NCI-H1092 (cell line): ENCODE measurements around the gene TNN.

Source experiments
- DNase-seq: peaks from one replicate; lab custom pipeline; 2025; lab: John Stamatoyannopoulos, UW

Gene TNN

DNA sequence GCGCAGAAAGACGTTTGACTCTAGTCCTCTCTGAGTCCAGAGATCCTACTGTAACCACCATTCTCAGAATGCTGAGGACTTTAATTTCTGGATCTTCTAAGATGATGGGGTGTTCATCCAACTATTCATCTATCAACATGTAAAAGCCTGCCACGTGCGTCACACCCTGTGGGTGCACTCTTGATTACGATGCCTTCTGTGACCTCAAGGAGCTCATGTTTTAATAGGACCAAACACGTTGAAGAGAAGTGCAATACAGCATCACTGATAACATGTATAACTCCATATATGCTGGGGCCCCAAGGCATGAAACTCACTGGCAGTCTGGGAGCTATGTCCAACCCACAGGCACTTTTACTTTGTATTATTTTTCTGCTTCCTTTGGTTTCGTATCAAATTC is 105.9 kb downstream of the TNN start:
- DNase-seq = no peak

DNA sequence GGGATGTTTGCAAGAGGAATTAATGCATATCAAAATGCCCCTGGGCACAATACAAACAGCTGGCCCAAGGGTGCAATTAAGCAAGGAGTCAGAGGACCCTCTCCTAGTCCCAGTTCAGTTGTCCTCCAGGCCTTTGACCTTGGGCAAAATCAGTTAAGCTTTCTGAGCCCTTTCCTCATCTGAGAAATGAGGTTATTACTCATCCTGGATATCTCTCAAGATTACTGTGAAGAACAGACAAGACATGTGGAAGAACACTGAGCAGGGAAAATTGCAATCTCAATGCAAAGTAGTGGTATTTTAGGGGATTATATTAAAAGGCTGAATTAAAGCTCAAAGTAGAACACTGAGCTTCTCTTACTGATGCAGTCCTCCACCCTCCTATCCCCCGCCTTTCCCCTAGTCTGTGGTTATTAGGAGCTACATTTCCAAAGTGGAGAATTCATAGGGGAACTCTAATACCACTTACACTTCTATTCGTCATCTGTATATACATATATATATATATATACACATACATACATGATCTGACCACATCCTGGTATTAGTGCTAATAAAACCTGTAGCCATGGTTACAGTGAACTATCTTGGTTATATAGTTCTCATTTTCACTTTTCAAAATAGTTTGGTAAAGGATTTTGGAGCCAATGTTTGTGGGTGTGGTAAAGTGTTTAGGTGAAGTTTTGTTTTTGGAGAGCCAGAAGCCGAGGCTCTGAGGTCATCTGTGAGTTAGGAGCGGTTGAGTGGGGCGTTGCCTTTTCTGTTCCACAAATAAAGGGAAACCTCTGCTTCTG is 106.9 kb downstream of the TNN start:
- DNase-seq = no peak

DNA sequence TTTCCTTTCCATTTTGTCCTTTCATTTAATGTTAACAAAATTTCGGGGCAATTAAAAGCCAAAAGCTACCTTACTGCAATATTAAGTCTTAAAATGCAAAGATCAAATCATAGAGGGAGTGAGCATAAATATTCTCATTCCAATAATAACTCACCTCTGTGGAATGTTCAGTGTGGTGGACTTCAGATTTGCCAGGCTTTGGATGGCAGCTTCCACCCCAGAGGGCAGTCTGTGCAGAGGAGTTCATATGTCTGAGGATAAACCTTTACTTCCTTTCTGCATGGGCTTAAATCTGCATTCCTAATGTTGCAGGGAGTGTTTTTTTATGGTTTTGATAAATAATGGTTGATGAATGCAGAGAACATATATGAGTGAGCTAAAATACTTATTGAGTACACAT is 108.6 kb downstream of the TNN start:
- DNase-seq = no peak

DNA sequence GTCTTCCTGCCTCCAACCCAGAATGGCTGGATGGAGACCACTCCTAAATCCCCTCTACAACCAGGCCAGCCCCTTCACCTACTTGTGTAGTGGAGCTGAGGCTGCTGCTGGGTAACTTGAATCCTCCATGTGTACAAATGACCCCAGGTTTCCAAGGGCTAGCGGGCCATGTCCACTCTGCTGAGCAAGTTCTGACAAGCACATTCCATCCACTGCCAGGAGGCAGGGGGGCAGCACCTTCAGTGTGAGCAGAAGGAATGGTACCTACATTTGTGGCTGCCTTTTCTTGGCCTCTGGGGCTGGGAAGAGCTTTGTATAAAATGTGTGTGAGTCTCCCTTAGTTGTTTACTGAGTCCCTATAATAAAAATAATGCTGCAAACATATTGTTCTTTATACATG is 110.4 kb downstream of the TNN start:
- no peak for DNase-seq

DNA sequence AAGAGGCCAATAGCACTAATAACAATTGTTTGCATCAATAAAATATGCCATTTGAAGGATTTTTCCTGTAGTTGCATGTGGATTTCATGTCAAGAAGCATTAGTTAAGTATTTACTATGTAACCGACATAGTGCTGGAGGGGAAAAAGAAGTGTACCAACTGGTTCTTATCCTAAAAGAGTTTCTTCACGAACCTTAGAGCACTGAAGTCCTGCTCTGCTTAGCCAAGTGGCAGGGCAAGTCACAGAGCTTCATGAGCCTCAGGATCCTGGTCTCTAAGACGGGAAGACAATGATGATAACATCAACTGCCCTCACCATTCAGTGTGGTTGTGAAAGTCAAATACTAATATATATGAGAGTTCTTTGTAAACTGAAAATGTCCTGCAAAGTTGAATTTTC is 110.8 kb downstream of the TNN start:
- no peak for DNase-seq

DNA sequence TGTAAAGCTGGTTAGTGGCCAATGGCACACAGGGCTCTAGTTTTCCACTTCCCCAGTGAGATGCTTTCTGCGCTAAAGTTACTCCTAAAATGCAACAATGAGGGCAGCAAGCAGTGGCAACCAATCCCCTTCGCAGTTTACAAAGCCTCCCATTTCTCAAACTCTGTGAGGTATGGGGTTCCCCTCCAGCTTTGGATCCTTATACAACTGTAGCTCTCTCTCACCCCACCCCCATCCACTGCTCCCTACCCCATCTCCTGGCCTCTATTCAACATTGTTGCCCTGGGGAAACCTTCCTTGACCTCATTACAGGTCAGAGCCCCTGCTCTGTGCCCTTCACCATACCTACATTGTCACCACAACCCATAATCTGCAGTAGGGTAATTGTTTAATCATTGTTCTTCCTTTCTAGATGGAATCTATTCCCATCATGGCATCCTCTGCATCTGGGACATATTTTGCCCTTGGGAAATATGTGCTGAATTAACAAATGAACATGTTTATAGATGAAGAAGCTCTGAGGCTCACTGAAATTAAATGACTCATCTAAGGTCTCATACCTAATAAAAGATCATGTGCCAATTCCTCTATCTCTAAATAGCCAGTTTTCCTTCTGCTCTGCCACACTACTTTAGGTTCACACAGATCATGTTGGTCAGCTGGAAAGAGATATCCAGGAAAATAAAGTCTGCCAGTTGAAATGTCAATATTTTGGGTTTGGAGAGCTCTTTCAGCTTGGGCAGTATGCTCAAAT is 112.4 kb downstream of the TNN start:
- no peak for DNase-seq

DNA sequence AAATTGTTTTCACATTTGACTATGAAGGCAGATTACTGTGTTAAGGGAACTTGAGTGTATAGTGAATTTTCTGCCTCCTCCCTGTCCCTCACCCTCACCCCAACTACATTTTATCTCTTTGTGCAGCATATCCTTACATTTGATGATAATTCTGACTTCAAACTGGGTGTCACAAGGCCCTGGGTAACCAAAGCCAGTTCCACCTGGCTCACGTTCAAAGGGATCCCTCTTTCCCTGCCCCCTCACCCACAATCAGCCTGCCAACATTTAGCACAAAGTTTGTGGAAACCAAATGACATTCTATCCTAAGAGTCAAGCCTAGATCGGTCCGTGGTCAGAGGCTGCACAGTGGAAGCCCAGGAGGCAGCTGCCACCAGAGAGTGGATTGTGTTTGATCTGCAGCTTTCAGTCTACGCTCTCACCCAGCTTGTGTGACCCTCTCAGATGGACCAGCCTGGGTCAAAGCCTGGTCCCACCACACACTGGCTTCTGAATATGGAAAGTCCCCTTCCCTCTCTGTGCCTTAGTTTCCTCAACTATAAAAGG is 114.6 kb downstream of the TNN start:
- no peak for DNase-seq

DNA sequence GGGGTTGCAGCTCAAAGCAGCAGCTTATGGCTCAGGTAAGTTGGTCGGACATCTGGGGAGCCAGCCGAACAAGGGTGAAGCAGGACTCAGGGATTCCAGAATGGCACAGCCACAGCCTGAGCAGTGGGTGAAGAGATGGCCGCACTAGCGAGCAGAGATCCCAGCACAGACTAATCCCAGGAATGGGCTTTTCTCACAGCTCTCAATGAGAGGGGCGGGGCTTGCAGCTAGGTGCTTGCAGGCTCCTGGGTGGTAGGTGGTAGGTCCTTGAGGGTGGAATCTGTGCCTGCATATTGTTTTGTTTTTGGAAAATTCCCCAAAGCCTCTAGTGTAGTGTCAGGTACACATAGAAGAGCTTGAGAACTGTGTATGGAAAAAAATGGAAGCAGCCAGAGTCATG is 116.0 kb downstream of the TNN start:
- DNase-seq = no peak

DNA sequence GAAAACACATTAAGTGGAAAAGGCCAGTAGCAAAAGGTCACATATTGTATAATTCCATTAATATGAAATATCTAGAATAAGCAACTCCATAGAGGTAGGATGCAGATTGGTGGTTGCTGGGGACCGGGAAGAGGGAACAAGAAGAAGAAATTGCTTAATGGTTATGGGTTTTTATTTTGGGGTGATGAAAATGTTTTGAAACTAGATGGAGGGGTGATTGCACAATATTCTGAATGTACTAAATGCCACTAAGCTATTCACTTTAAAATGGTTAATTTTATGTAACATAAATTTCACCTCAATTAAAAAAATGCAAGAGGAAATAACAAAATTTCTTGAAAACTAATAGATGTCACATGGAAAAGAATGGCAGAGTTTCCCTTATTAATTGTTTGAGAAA is 118.3 kb downstream of the TNN start:
- no peak for DNase-seq

DNA sequence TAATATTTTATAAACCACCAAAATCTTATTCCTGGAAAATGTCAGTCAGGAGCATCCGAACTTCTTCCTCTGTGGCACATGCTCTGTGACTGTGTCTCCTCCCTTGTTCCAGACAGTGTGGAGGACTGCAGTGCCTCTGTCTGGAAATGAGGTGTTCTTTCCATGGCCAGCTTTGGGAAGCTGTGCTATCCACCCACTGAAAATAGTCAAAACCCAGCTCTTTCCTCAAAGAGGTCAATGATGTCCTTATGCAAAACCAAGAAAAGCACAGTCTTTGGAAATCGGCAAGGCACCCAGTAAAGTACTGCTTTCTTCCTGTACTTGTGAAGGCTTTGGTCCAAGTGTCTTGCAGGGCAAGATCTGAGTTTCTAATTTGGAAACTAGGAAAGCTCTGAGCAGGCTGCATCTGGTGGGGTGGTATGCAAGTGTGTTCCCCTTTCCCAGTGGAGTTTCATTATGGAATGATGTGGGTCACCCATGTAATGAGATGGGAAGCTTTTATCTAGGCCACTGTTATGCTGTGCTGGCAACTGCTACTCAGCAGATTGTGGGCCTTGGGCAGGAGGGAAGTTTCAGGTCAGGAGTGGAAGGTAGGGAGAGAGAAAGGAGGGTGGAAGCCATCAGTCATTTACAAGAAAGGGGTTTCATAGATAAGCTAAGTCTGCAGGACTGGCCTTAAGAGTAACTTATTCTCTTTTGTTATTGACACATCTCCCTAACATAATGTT is 119.0 kb downstream of the TNN start:
- no peak for DNase-seq

DNA sequence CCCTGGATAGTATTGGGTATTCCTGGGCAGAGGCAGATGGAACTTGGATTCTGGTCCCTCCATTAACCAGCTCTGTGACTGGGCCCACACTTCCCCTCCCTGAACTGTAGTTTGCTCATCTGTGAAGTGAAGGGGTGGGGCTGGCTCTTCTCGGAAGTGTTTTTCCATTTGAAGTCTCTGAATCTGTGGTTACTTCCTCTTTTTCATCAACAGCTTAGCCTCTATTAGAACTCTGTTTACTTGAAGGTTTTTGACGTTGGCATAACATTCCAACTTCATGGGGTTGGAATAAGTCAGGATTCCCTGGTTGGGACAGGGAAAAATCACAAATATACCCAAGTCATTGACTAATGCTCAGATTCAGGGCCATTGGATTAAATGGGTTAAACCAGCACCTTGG is 121.3 kb downstream of the TNN start:
- no peak for DNase-seq

DNA sequence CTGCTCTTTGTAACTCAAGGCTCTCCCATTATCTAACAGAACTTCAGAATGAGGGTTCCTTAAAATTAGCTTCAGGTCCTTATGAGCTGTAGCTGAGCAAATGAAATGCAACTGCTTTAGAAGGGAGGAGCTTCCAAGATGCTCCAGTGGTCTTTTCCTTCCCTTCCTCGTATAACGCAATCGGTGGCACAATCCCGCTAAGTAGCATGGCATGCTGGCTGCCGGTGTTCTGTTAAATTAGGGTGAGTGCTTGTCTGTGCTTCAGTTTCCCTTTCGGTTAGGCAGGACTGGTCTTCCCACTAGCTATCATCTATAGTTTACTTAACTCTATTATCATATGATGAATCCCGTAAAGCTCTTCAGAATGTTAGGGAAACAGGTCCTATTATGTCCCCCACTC is 124.0 kb downstream of the TNN start:
- no peak for DNase-seq

DNA sequence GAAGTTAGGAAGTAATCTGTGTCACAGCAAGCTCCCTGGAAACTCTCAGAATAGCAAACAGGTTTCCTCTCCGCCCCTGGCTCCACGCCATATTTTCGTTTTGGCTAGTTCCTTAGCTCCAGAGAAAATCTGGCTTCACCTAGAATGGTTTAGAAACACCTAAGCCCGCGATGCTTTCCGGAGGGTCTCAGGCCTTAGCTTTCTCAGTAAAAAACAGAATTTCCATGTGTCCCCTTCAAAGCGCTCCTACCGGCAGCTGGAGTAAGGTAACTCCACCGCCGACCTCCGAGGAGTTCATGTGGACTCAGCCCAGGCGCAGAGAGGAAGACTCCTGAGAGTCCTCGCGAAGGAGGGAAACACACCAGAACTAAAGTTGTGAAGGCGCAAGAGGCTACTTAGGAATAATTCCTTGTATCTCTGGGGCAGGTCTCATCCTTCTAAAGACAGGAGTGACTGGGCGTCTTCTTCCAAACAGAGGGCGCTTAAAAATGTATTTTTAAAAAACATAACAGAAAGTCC is 124.5 kb downstream of the TNN start:
- peak; percentile 42 for DNase-seq

DNA sequence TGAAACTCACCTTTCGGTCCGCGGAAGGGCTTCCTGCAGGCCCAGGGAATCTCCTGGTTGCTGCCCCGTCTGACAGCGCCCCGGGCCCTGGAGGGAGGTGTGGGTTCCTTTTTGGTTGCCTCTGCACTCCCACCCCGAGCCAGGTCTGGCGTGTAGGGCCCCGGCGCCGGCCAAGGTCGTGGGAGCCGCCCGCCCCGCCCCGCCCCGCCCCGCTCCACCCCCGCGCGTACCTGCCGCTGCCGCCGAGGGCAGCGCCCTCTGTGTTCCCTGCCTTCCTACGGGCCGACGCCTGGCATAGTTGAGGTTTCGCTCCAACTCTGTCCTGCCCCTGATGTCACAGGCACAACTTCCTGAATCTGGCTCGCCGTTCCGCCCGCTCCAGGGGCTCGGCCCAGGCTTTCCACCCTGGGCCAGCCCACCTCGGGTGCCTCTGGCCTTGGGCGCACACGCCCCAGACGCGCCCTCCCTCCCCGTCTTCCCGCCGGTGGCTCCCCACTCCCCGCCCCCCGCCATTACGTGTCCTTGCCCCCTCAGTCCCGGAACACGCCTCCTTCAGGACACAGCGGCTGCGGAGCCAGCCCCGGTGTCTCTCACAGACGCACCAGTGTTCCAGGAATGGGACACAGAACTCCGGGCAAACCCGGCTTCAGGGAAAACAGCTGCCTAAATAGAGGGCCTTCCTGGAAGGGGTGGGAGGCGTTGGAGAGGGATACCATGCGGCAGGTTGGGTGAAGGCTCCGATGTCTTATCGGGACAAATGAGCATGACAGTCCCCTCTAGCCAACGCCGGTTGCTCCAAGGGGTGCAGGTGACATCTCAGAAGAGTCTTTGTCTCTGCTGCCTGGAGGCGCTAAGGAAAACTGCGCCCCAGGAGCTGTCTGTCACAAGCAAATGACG is 125.2 kb downstream of the TNN start, which contains the start of gene KIAA0040:
Gene KIAA0040 (minus strand): TSS at position 147 of the 897 bp plus-strand sequence. CDS start 31,763 bp downstream, outside the sequence.
- DNase-seq = no peak

DNA sequence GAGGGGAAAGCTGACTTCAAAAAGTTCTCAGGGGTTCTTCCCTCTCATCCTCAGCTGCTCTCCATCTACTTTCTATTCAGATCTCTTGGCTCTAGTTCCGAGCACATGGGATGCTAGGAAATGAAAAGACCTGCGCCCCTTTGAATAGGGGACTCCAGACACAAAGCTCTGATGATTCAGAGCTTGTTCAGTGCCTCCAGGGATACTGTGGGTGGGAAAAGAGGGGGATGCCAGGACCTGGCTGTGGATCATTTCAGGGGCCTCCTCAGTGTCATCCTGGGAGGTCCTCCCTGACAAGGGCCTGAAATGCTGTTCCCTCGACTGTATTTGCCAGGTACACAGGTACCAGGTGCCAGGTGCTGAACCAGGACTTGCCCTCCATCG is 125.9 kb downstream of the TNN start:
- DNase-seq = no peak

DNA sequence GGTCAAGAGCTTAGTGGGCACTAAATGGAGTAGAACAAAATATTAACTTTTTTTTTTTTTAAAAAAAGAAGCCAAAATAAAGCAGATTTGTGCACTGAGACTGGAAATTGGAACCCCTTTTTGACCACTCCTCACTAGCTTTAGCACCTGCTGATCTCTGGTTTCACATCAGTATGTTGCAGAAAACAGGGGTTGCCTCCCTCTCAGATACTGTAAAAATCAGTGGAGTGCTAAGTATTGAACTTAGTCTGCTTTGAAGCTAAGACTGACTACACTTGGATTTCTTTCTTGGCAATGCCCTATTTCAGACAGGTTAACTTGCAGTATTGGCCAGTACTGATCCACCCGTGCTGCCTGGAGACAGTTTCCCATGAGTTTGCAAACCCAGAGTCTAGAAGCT is 127.6 kb downstream of the TNN start:
- DNase-seq = no peak

DNA sequence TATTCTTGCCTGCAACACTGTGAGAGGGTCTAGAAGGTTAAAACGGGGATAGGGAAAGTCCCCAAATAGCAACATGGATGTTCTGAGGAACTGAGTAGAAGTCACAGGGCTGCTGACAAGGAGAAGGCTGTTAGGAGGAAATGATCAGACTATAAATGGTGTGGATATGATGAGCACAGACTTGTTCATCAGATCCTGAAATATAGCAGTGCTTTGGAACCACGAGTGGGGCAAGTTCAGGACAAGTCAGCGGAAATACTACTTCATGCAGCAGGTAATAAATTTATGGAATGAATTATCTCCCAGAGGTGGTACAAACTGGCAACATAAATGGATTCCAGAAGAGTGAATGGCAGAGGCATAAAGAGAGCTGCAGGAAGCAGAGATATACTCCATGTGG is 128.2 kb downstream of the TNN start:
- no peak for DNase-seq

DNA sequence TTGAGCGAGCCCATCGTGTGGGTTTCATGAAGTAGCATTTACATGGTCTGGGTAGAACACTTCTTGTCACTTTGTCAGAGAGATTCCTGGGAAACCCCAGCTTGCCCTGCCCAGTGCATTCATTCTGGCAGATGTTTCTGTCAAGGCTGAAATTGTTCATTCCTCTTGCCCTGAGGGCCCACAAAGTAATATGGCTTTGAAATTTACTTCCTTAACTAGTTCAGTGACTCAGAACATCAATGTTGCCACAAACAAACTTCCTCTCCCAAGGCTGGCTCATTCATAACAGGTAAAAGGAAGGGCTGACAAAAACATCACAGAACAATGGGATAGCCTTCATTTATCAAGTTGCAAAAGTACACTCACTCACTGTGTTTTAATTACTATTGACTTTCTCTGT is 129.9 kb downstream of the TNN start:
- no peak for DNase-seq
